GM23338 (cell line): Measurements from ENCODE around the gene SLC9C2. TPM values are rescaled to one million over a fixed set of nuclear protein-coding genes. Genes with fewer than 3 reads are reported as not detected.

ENCODE experiments used
- ATAC-seq: fragments of 200-7000 bp; cut with Tn5 transposase; 3 replicates; pipeline ENCODE4 v1.9.1; 2020
- DNase-seq: peaks from one replicate; pipeline ENCODE4 v3.0.0-alpha.2; 2015; ENCODE audit warnings: low spot score
- H2AFZ ChIP-seq: fragments of 200-600 bp; sonication (generic); 2 replicates; pipeline ENCODE4 v1.8.0; 2016; ENCODE audit warnings: antibody characterized with exemption, mild to moderate bottlenecking, moderate library complexity
- H3F3A ChIP-seq: fragments of 200-600 bp; sonication (generic); replicated peaks from 2 replicates; pipeline ENCODE4 v1.8.0; 2017; ENCODE audit warnings: antibody characterized with exemption, mixed run types, low read depth
- H3K27ac ChIP-seq: fragments of 200-600 bp; sonication (generic); 2 replicates; pipeline ENCODE4 v1.6.1; 2016; ENCODE audit warnings: low read depth
- H3K27me3 ChIP-seq: fragments of 200-600 bp; sonication (generic); 2 replicates; pipeline ENCODE4 v1.8.0; 2016; ENCODE audit warnings: mild to moderate bottlenecking, mixed run types, moderate library complexity; ENCODE audit not compliant: insufficient read depth
- H3K36me3 ChIP-seq: fragments of 200-600 bp; sonication (generic); 2 replicates; pipeline ENCODE4 v1.8.0; 2016; ENCODE audit warnings: mild to moderate bottlenecking; ENCODE audit not compliant: insufficient read depth
- H3K4me1 ChIP-seq: fragments of 200-600 bp; sonication (generic); 2 replicates; pipeline ENCODE4 v1.8.0; 2016; ENCODE audit warnings: mild to moderate bottlenecking, moderate library complexity; ENCODE audit not compliant: insufficient read depth
- H3K4me2 ChIP-seq: fragments of 200-600 bp; sonication (generic); 2 replicates; pipeline ENCODE4 v1.7.1; 2017; ENCODE audit warnings: mixed run types
- H3K4me3 ChIP-seq: fragments of 200-600 bp; sonication (generic); 2 replicates; pipeline ENCODE4 v1.6.1; 2016; ENCODE audit warnings: mixed run types
- H3K79me2 ChIP-seq: fragments of 200-600 bp; sonication (generic); replicated peaks from 2 replicates; pipeline ENCODE4 v1.8.0; 2017; ENCODE audit warnings: mild to moderate bottlenecking; ENCODE audit not compliant: insufficient read depth
- H3K9me2 ChIP-seq: fragments of 200-600 bp; sonication (generic); 2 replicates; pipeline ENCODE4 v1.8.0; 2017; ENCODE audit not compliant: insufficient read depth
- H4K20me1 ChIP-seq: fragments of 200-600 bp; sonication (generic); replicated peaks from 2 replicates; pipeline ENCODE4 v1.8.0; 2017; ENCODE audit warnings: mild to moderate bottlenecking; ENCODE audit not compliant: insufficient read depth
- H3K27ac Mint-ChIP-seq: 2 replicates; pipeline ENCODE4 v1.8.0; 2020; ENCODE audit warnings: inconsistent platforms, mild to moderate bottlenecking, moderate library complexity, mixed read lengths
- H3K27me3 Mint-ChIP-seq: 3 replicates; pipeline ENCODE4 v1.8.0; 2022; ENCODE audit warnings: low read depth, mild to moderate bottlenecking, moderate library complexity, mixed read lengths, inconsistent platforms; ENCODE audit not compliant: insufficient read depth, poor library complexity
- H3K36me3 Mint-ChIP-seq: 3 replicates; pipeline ENCODE4 v1.8.0; 2021; ENCODE audit warnings: low read depth, mild to moderate bottlenecking, inconsistent platforms, moderate library complexity, mixed read lengths
- H3K4me1 Mint-ChIP-seq: 3 replicates; pipeline ENCODE4 v1.8.0; 2020; ENCODE audit warnings: mild to moderate bottlenecking, inconsistent platforms, mixed read lengths
- H3K4me3 Mint-ChIP-seq: 3 replicates; pipeline ENCODE4 v1.8.0; 2021; ENCODE audit warnings: moderate library complexity, mild to moderate bottlenecking, inconsistent platforms, mixed read lengths
- H3K9me3 Mint-ChIP-seq: 3 replicates; pipeline ENCODE4 v1.8.0; 2020; ENCODE audit warnings: moderate library complexity, mild to moderate bottlenecking, inconsistent platforms, mixed read lengths
- CREB1 ChIP-seq: fragments of 250-450 bp; sonication (Bioruptor Pico); IDR thresholded peaks from 2 replicates; pipeline ENCODE4 v1.5.0; 2020; ENCODE audit warnings: low read depth, mild to moderate bottlenecking, moderate library complexity
- EZH2 ChIP-seq: fragments of 200-600 bp; sonication (generic); IDR thresholded peaks from one replicate; pipeline ENCODE4 v1.8.0; 2017; ENCODE audit warnings: antibody characterized with exemption, mild to moderate bottlenecking, low read depth; ENCODE audit not compliant: unreplicated experiment
- EZH2phosphoT487 ChIP-seq: fragments of 200-600 bp; sonication (generic); IDR thresholded peaks from one replicate; pipeline ENCODE4 v1.8.1; 2018; ENCODE audit warnings: antibody characterized with exemption; ENCODE audit not compliant: unreplicated experiment
- JUNB ChIP-seq: IDR thresholded peaks from one replicate; pipeline ENCODE4 v1.6.1; 2016; ENCODE audit warnings: antibody characterized with exemption; ENCODE audit not compliant: unreplicated experiment
- NANOG ChIP-seq: IDR thresholded peaks from 2 replicates; pipeline ENCODE4 v1.6.1; 2016; ENCODE audit warnings: antibody characterized with exemption, borderline replicate concordance
- POLR2AphosphoS5 ChIP-seq: IDR thresholded peaks from 2 replicates; pipeline ENCODE4 v1.6.1; 2016; ENCODE audit warnings: antibody characterized with exemption, low read depth
- STAT1 ChIP-seq: IDR thresholded peaks from one replicate; pipeline ENCODE4 v1.6.1; 2016; ENCODE audit warnings: antibody characterized with exemption; ENCODE audit not compliant: unreplicated experiment
- ZNF114 ChIP-seq: fragments of 250-450 bp; sonication (Bioruptor Pico); IDR thresholded peaks from 2 replicates; pipeline ENCODE4 v1.5.0; 2020; ENCODE audit warnings: mild to moderate bottlenecking, moderate library complexity
- ZNF331 ChIP-seq: fragments of 250-450 bp; sonication (Bioruptor Pico); IDR thresholded peaks from 2 replicates; pipeline ENCODE4 v1.5.0; 2020; ENCODE audit warnings: low read depth, mild to moderate bottlenecking, moderate library complexity
- polyA plus RNA-seq: library from polyadenylated mRNA; unstranded; fragments of >200 nt; fragmentation: Nextera tagmentation; extraction: Ambion mirVana; gene quantifications from 2 replicates; pipeline ENCODE4 v1.2.1, GENCODE V29; 2016
- total RNA-seq: library from RNA; depleted of rRNA; stranded (reverse); fragments of >200 nt; shearing (Covaris generic); gene quantifications from 2 replicates; pipeline ENCODE4 v1.2.3, GENCODE V29; 2014
- TF ChIP-seq, protein P1 (sequence below), 2 experiments: fragments of 200-600 bp in 1 of 2; sonication (generic) in 1 of 2; conservative IDR thresholded peaks; 2 replicates each; pipeline versions ENCODE4 v1.5.1 to v1.6.1; 2016 to 2017; ENCODE audit warnings: antibody characterized with exemption in 2 of 2, low read depth in 2 of 2, mild to moderate bottlenecking in 2 of 2, moderate library complexity in 1 of 2
- TF ChIP-seq, protein P2 (sequence below): fragments of 250-450 bp; sonication (Bioruptor Pico); IDR thresholded peaks from 2 replicates; pipeline ENCODE4 v1.5.0; 2020; ENCODE audit warnings: mild to moderate bottlenecking, moderate library complexity
- TF ChIP-seq, protein P3 (sequence below): IDR thresholded peaks from one replicate; pipeline ENCODE4 v1.6.1; 2018; ENCODE audit warnings: antibody characterized with exemption; ENCODE audit not compliant: unreplicated experiment
- TF ChIP-seq, protein P4 (sequence below): IDR thresholded peaks from 2 replicates; pipeline ENCODE4 v1.6.1; 2016; ENCODE audit warnings: antibody characterized with exemption

SLC9C2 gene
- total and polyA plus RNA-seq, 2 experiments from 2014 or later = not detected

GRCh38 chr1:173529106-173529505 is 73.8 kb downstream of the SLC9C2 start:
- H3K4me1 Mint-ChIP-seq = peaks cover 31% of the 10 kb centered on the region
- H3K9me3 Mint-ChIP-seq = no peaks in the 10 kb centered on the region
- H3K27me3 ChIP-seq = no peaks in the 10 kb centered on the region
- no peak overlapping the region for H3K4me3 ChIP-seq
- H3K4me2 ChIP-seq = no peak overlapping the region
- H3K27ac ChIP-seq = no peak overlapping the region
- H4K20me1 ChIP-seq = no peaks in the 10 kb centered on the region
- no peak overlapping the region; the same call in 1 of the 2 replicates for H3K27ac Mint-ChIP-seq
- no peaks in the 10 kb centered on the region for H3F3A ChIP-seq
- no peaks in the 10 kb centered on the region for H3K36me3 ChIP-seq
- H3K27me3 Mint-ChIP-seq = peaks cover 2% of the 10 kb centered on the region
- no peak overlapping the region for H3K4me3 Mint-ChIP-seq
- H2AFZ ChIP-seq = peak overlapping the region; percentile 28; the same call in 1 of the 2 replicates
- no peaks in the 10 kb centered on the region for H3K9me2 ChIP-seq
- ATAC-seq (peak; percentile 67), DNase-seq (peak; percentile 8)
- TF ChIP-seq, protein P1, sequence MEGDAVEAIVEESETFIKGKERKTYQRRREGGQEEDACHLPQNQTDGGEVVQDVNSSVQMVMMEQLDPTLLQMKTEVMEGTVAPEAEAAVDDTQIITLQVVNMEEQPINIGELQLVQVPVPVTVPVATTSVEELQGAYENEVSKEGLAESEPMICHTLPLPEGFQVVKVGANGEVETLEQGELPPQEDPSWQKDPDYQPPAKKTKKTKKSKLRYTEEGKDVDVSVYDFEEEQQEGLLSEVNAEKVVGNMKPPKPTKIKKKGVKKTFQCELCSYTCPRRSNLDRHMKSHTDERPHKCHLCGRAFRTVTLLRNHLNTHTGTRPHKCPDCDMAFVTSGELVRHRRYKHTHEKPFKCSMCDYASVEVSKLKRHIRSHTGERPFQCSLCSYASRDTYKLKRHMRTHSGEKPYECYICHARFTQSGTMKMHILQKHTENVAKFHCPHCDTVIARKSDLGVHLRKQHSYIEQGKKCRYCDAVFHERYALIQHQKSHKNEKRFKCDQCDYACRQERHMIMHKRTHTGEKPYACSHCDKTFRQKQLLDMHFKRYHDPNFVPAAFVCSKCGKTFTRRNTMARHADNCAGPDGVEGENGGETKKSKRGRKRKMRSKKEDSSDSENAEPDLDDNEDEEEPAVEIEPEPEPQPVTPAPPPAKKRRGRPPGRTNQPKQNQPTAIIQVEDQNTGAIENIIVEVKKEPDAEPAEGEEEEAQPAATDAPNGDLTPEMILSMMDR (conservative IDR thresholded peaks at IDR 0.05; ENCODE audit: low read depth in 2 of 2) = no peak
- TF ChIP-seq EZH2phosphoT487 = no peak
- TF ChIP-seq NANOG = no peak
- TF ChIP-seq JUNB = no peak
- TF ChIP-seq STAT1 = no peak
- TF ChIP-seq EZH2 = no peak
- no peak for TF ChIP-seq ZNF331 (CRISPR knock-in tag)
- TF ChIP-seq POLR2AphosphoS5 = no peak
- TF ChIP-seq, protein P2, sequence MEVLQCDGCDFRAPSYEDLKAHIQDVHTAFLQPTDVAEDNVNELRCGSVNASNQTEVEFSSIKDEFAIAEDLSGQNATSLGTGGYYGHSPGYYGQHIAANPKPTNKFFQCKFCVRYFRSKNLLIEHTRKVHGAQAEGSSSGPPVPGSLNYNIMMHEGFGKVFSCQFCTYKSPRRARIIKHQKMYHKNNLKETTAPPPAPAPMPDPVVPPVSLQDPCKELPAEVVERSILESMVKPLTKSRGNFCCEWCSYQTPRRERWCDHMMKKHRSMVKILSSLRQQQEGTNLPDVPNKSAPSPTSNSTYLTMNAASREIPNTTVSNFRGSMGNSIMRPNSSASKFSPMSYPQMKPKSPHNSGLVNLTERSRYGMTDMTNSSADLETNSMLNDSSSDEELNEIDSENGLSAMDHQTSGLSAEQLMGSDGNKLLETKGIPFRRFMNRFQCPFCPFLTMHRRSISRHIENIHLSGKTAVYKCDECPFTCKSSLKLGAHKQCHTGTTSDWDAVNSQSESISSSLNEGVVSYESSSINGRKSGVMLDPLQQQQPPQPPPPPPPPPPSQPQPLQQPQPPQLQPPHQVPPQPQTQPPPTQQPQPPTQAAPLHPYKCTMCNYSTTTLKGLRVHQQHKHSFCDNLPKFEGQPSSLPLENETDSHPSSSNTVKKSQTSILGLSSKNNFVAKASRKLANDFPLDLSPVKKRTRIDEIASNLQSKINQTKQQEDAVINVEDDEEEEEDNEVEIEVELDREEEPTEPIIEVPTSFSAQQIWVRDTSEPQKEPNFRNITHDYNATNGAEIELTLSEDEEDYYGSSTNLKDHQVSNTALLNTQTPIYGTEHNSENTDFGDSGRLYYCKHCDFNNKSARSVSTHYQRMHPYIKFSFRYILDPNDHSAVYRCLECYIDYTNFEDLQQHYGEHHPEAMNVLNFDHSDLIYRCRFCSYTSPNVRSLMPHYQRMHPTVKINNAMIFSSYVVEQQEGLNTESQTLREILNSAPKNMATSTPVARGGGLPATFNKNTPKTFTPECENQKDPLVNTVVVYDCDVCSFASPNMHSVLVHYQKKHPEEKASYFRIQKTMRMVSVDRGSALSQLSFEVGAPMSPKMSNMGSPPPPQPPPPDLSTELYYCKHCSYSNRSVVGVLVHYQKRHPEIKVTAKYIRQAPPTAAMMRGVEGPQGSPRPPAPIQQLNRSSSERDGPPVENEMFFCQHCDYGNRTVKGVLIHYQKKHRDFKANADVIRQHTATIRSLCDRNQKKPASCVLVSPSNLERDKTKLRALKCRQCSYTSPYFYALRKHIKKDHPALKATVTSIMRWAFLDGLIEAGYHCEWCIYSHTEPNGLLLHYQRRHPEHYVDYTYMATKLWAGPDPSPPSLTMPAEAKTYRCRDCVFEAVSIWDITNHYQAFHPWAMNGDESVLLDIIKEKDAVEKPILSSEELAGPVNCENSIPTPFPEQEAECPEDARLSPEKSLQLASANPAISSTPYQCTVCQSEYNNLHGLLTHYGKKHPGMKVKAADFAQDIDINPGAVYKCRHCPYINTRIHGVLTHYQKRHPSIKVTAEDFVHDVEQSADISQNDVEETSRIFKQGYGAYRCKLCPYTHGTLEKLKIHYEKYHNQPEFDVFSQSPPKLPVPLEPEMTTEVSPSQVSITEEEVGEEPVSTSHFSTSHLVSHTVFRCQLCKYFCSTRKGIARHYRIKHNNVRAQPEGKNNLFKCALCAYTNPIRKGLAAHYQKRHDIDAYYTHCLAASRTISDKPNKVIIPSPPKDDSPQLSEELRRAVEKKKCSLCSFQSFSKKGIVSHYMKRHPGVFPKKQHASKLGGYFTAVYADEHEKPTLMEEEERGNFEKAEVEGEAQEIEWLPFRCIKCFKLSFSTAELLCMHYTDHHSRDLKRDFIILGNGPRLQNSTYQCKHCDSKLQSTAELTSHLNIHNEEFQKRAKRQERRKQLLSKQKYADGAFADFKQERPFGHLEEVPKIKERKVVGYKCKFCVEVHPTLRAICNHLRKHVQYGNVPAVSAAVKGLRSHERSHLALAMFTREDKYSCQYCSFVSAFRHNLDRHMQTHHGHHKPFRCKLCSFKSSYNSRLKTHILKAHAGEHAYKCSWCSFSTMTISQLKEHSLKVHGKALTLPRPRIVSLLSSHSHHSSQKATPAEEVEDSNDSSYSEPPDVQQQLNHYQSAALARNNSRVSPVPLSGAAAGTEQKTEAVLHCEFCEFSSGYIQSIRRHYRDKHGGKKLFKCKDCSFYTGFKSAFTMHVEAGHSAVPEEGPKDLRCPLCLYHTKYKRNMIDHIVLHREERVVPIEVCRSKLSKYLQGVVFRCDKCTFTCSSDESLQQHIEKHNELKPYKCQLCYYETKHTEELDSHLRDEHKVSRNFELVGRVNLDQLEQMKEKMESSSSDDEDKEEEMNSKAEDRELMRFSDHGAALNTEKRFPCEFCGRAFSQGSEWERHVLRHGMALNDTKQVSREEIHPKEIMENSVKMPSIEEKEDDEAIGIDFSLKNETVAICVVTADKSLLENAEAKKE (CRISPR knock-in tag) = no peak
- TF ChIP-seq, protein P3, sequence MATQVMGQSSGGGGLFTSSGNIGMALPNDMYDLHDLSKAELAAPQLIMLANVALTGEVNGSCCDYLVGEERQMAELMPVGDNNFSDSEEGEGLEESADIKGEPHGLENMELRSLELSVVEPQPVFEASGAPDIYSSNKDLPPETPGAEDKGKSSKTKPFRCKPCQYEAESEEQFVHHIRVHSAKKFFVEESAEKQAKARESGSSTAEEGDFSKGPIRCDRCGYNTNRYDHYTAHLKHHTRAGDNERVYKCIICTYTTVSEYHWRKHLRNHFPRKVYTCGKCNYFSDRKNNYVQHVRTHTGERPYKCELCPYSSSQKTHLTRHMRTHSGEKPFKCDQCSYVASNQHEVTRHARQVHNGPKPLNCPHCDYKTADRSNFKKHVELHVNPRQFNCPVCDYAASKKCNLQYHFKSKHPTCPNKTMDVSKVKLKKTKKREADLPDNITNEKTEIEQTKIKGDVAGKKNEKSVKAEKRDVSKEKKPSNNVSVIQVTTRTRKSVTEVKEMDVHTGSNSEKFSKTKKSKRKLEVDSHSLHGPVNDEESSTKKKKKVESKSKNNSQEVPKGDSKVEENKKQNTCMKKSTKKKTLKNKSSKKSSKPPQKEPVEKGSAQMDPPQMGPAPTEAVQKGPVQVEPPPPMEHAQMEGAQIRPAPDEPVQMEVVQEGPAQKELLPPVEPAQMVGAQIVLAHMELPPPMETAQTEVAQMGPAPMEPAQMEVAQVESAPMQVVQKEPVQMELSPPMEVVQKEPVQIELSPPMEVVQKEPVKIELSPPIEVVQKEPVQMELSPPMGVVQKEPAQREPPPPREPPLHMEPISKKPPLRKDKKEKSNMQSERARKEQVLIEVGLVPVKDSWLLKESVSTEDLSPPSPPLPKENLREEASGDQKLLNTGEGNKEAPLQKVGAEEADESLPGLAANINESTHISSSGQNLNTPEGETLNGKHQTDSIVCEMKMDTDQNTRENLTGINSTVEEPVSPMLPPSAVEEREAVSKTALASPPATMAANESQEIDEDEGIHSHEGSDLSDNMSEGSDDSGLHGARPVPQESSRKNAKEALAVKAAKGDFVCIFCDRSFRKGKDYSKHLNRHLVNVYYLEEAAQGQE = no peak
- TF ChIP-seq CREB1 = no peak
- TF ChIP-seq, protein P4, sequence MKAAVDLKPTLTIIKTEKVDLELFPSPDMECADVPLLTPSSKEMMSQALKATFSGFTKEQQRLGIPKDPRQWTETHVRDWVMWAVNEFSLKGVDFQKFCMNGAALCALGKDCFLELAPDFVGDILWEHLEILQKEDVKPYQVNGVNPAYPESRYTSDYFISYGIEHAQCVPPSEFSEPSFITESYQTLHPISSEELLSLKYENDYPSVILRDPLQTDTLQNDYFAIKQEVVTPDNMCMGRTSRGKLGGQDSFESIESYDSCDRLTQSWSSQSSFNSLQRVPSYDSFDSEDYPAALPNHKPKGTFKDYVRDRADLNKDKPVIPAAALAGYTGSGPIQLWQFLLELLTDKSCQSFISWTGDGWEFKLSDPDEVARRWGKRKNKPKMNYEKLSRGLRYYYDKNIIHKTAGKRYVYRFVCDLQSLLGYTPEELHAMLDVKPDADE = no peak
- TF ChIP-seq ZNF114 = no peak
- no peaks in the 10 kb centered on the region for H3K36me3 Mint-ChIP-seq
- no peaks in the 10 kb centered on the region for H3K79me2 ChIP-seq
- peaks cover 37% of the 10 kb centered on the region for H3K4me1 ChIP-seq
